BJ (cell line): ENCODE measurements around the gene BRD2. TPM values are rescaled to one million over a fixed set of nuclear protein-coding genes. Genes with fewer than 3 reads are reported as not detected.
A peak's percentile ranks its signal among the peaks of the same experiment; 100 is the strongest.

Experiments
- CTCF ChIA-PET: fragments of 350-600 bp; formaldehyde crosslinking; extraction: SDS; loops from one replicate; lab custom pipeline; 2021; ENCODE audit warnings: antibody characterized with exemption, inconsistent platforms; lab: Yijun Ruan, JAX
- POLR2A ChIA-PET: fragments of 300-600 bp; sonication (Branson Sonifier 250); formaldehyde crosslinking; extraction: SDS; loops from one replicate; lab custom pipeline; 2021; ENCODE audit warnings: antibody characterized with exemption; lab: Charles Lee
- DNase-seq: peaks from one replicate; pipeline ENCODE4 v3.0.0-alpha.2; 2011; ENCODE audit warnings: low read depth
- H3K27me3 ChIP-seq: 2 replicates; pipeline ENCODE4 v1.6.0; 2011; ENCODE audit warnings: low read length; ENCODE audit not compliant: control insufficient read depth, insufficient read depth
- H3K36me3 ChIP-seq: 2 replicates; pipeline ENCODE4 v1.5.1; 2011; ENCODE audit warnings: low read length; ENCODE audit not compliant: control insufficient read depth, insufficient read depth
- H3K4me3 ChIP-seq: 2 replicates; pipeline ENCODE4 v1.5.1; 2011; ENCODE audit warnings: low read depth, mild to moderate bottlenecking, control low read depth, low read length
- polyA plus RNA-seq: library from polyadenylated mRNA; depleted of rRNA; stranded (reverse); fragments of >200 nt; gene quantifications from 2 replicates; pipeline ENCODE4 v1.2.3, GENCODE V29; 2011
- TF ChIP-seq, protein P1 (sequence below): IDR thresholded peaks from 2 replicates; pipeline ENCODE4 v1.5.1; 2011; ENCODE audit warnings: low read depth, mild to moderate bottlenecking, control low read depth, inconsistent platforms, low read length, moderate library complexity; ENCODE audit not compliant: insufficient read depth

Gene BRD2
- polyA plus RNA-seq, 1 experiment: 128 TPM

DNA sequence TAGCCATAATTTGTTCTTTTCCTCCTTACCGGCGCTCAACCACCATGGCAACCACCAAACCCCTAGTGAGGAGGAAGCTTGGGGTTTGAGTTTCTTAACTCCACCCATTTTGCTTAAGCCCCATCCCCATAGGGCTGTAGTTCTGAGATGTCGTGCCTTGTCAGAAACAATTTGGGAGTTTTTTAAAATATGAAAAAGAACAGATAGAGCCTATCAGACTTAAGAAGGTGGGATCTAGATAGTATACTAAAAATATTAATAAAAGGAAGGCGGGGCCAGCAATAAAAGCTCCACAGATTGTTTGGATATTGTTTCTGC lies 5.6 kb downstream of the BRD2 start:
- peak overlapping the region; percentile 94 for H3K4me3 ChIP-seq
- H3K27me3 ChIP-seq: no peaks in the 10 kb centered on the region
- H3K36me3 ChIP-seq: peaks cover 40% of the 10 kb centered on the region
- CTCF ChIA-PET: interaction anchor here (1.0 to 4.4 kb wide), 7 partner anchors 11 to 275 kb away, joined by 3 to 42 read pairs (median 10); partner anchors contain the start of gene HLA-DMA
- TF ChIP-seq, protein P1, sequence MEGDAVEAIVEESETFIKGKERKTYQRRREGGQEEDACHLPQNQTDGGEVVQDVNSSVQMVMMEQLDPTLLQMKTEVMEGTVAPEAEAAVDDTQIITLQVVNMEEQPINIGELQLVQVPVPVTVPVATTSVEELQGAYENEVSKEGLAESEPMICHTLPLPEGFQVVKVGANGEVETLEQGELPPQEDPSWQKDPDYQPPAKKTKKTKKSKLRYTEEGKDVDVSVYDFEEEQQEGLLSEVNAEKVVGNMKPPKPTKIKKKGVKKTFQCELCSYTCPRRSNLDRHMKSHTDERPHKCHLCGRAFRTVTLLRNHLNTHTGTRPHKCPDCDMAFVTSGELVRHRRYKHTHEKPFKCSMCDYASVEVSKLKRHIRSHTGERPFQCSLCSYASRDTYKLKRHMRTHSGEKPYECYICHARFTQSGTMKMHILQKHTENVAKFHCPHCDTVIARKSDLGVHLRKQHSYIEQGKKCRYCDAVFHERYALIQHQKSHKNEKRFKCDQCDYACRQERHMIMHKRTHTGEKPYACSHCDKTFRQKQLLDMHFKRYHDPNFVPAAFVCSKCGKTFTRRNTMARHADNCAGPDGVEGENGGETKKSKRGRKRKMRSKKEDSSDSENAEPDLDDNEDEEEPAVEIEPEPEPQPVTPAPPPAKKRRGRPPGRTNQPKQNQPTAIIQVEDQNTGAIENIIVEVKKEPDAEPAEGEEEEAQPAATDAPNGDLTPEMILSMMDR: no peak
- DNase-seq: no peak
- POLR2A ChIA-PET: interaction anchor here (0.5 to 1.8 kb wide), 4 partner anchors 8 to 89 kb away, joined by 3 to 7 read pairs (median 4); no protein-coding TSS in a partner anchor

- H3K36me3 ChIP-seq: peaks cover 42% of the 10 kb centered on the region
- no peak for DNase-seq
- peak overlapping the region; percentile 94 for H3K4me3 ChIP-seq
- no peaks in the 10 kb centered on the region for H3K27me3 ChIP-seq
- ChIA-PET POLR2A (interaction anchor here (0.5 to 1.8 kb wide), 6 partner anchors 8 to 234 kb away, joined by 3 to 12 read pairs (median 4); partner anchors contain the start of genes RING1 and TAP1), CTCF (interaction anchor here (1.0 to 4.4 kb wide), 8 partner anchors 10 to 274 kb away, joined by 3 to 42 read pairs (median 8); partner anchors contain the start of gene HLA-DMA)
- TF ChIP-seq, protein P1: no peak
Measured at GRCh38 chr6:32974541-32975308, 6.3 kb downstream of the BRD2 start.

DNA sequence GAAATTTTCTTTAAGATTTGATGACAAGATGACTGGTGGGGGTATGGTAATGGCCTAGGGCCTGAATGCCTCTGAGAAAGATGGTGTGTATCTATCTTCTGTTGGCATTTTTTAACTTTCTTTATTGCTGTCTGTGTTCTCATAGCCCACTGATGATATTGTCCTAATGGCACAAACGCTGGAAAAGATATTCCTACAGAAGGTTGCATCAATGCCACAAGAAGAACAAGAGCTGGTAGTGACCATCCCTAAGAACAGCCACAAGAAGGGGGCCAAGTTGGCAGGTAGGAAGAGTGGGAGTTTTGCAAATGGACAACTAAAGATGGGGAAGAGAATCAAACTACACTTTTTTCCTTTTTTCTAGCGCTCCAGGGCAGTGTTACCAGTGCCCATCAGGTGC lies 7.5 kb downstream of the BRD2 start:
- ChIA-PET POLR2A (no interaction called here), CTCF (interaction anchor here (0.7 to 3.0 kb wide), 4 partner anchors 9 to 120 kb away, joined by 3 to 11 read pairs (median 3); partner anchors contain the start of gene HLA-DMA)
- Histone ChIP-seq H3K36me3 (peaks cover 52% of the 10 kb centered on the region), H3K27me3 (no peaks in the 10 kb centered on the region), H3K4me3 (no peak overlapping the region)
- DNase-seq: no peak
- TF ChIP-seq, protein P1: no peak

DNA sequence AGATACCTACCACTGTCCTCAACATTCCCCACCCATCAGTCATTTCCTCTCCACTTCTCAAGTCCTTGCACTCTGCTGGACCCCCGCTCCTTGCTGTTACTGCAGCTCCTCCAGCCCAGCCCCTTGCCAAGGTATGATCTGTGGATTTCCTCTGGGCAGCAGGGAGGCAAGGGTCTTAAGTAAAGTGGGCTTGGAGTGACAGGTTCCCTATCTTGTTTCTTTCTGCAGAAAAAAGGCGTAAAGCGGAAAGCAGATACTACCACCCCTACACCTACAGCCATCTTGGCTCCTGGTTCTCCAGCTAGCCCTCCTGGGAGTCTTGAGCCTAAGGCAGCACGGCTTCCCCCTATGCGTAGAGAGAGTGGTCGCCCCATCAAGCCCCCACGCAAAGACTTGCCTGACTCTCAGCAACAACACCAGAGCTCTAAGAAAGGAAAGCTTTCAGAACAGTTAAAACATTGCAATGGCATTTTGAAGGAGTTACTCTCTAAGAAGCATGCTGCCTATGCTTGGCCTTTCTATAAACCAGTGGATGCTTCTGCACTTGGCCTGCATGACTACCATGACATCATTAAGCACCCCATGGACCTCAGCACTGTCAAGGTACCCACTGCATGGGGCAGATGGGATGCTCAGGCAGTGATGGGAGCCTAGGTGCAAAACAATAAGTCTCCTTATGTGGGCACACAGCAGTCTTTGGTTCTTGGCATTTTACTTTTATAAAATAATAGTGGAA lies 8.1 kb downstream of the BRD2 start:
- Histone ChIP-seq H3K27me3 (no peaks in the 10 kb centered on the region), H3K36me3 (peaks cover 54% of the 10 kb centered on the region), H3K4me3 (no peak overlapping the region)
- TF ChIP-seq, protein P1: no peak
- ChIA-PET POLR2A (no interaction called here), CTCF (interaction anchor here (0.7 to 3.0 kb wide), 4 partner anchors 23 to 121 kb away, joined by 3 to 11 read pairs (median 4); partner anchors contain the start of gene HLA-DMA)
- no peak for DNase-seq
